Measurements from ENCODE around the gene TEX19. TPM values are rescaled to one million over a fixed set of nuclear protein-coding genes. Genes with fewer than 3 reads are reported as not detected.

TEX19 gene
- total and polyA plus RNA-seq, 2 of the 4 experiments (the other 2 are of a cell fraction) = under 0.01 to 0.03 TPM

DNA sequence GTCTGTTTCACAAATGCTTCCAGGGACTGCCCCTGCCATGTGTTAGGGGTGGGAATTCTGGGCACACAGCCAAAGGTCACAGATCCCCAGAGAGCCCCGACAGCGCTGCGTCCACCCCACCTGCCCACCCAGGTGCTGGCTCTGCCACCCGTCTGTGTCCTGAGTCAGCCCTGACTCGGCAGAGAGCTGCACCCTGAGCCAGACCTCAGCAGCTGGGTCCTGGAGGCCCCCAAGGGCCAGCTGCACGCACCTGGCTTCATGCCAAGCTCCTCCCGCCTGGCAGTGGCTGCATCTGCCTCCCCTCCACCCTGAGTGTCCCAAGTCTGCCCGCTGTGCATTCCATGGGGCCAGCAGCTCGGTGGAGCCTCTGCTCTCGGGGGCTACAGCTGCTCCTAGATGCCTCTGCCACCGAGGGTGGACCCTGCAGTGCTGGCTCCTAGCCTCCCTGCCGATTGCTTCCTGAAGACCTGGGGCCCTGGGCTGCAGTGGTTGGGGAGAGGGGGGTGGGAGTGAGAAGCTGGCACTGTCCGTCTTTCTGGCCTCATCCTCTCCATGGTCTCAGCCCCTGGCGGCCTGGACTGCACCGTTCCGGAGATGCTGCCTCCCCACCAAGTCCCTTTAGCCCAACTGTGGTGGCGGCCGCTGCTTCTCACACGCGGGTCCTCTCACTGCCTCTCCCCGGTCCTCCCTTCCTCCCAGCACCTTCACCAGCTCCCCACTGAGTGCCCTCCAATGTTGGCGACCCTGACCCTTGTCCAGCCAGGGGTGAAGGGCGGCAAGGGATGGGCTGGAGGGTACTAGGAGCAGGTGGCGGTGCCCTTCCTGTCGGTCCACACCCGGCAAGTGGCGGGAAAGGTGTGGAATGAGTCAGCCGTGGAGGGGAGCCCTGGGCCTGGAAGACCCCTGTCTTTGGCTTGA is 28.5 kb upstream of the TEX19 start (continued):
- TF ChIP-seq MAFK (IDR thresholded peaks at IDR 0.05; ENCODE audit: low read depth, low read length) = no peak
- TF ChIP-seq CEBPB (IDR thresholded peaks at IDR 0.05; ENCODE audit: low read depth, low read length) = no peak

DNA sequence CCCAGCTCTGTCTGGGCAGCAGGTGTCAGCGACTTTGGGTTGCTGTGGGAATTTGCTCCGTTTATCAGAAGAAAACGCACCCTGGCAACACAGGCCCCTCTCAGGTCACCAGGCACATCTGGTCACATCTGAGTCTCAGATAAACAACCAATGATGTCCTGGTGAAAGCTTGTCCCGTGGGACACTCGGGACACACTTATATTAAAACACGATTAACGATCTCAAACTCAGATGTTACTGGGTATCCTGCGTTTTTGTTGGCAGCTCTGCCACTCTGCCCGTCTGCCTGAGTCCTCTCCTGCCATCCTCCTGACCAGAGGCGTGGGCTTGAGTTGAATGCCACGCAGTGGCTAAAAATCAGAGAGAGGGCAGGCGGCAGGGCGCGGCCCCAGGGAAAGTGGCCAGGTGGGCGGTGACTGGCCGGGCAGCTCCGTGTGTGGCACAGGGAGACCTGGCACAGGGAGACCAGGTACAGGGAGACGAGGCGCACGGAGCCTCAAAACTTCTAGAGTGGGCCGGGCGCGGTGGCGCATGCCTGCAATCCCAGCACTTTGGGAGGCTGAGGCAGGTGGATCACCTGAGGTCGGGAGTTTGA is 27.6 kb upstream of the TEX19 start:
- Histone ChIP-seq H3K4me1 (ENCODE audit: control insufficient read depth, insufficient read depth, low read length) (peaks cover 24% of the 10 kb centered on the region), H4K91ac (ENCODE audit: insufficient read depth, low read depth, low read length) (no peak overlapping the region), H2BK15ac (ENCODE audit: low read depth, low read length) (no peak overlapping the region), H2AK9ac (replicated peaks; ENCODE audit: low read depth, low read length, poor library complexity) (no peak overlapping the region), H2BK20ac (ENCODE audit: low read depth, low read length) (no peak overlapping the region), H4K8ac (ENCODE audit: low read depth in 2 of 2, low read length in 2 of 2) (no peak overlapping the region), H3K36me3 (ENCODE audit: control insufficient read depth, insufficient read depth, low read length) (no peaks in the 10 kb centered on the region), H3K56ac (ENCODE audit: extremely low read depth, insufficient read depth, low read length) (no peak overlapping the region), H3K4me2 (ENCODE audit: low read depth, low read length) (no peak overlapping the region), H2AFZ (replicated peaks; ENCODE audit: low read length, poor library complexity) (no peak overlapping the region), H2BK120ac (ENCODE audit: low read depth, low read length) (no peak overlapping the region), H3K23ac (ENCODE audit: low read depth, low read length) (no peak overlapping the region), H3K79me1 (ENCODE audit: low read depth in 1 of 2, low read length in 2 of 2) (0 out of 4 replicates have a peak, but pooled peaks cover 0 to 3% of the 10 kb centered on the region in 2 experiments), H2BK5ac (ENCODE audit: low read depth, low read length, poor library complexity, severe bottlenecking) (no peak overlapping the region), H3K9ac (ENCODE audit: low read depth, low read length) (no peak overlapping the region), H3K27ac (ENCODE audit: insufficient read depth, low read length) (no peak overlapping the region), H3K4ac (ENCODE audit: low read depth, low read length) (no peak overlapping the region), H3K4me3 (ENCODE audit: insufficient read depth, low read depth, low read length) (no peak overlapping the region), H3K9me1 (ENCODE audit: insufficient read depth, low read length) (no peaks in the 10 kb centered on the region), H3K14ac (replicated peaks; ENCODE audit: low read depth, low read length) (no peak overlapping the region), H3K9me3 (ENCODE audit: control insufficient read depth, insufficient read depth, low read length) (no peaks in the 10 kb centered on the region), H2AK5ac (ENCODE audit: low read depth, low read length) (no peak overlapping the region), H3K18ac (ENCODE audit: low read depth, low read length) (no peak overlapping the region), H3K27me3 (ENCODE audit: control insufficient read depth, insufficient read depth, low read length) (peaks cover 10% of the 10 kb centered on the region), H4K5ac (ENCODE audit: low read depth, low read length) (no peak overlapping the region), H4K20me1 (ENCODE audit: insufficient read depth, low read length) (no peaks in the 10 kb centered on the region)
- BruUV-seq (replicated peaks) = no TSS peak
- WGBS, 2 experiments (ENCODE audit: extremely low coverage in 2 of 2, insufficient read length in 1 of 2) = 95% methylated on average over 16 of the region's 25 CpGs; no CpG with 5 or more reads in 1 of the 2 experiments
- dilution Hi-C loops (cut with HindIII; ENCODE audit: low sequenced_read_pairs, unreplicated experiment) (no loop called here), intact Hi-C loops (cut with micrococcal nuclease) (no loop called here), in situ Hi-C loops (cut with MboI; ENCODE audit: low sequenced_read_pairs) (no loop called here)
- ChIA-PET POLR2A (ENCODE audit: unreplicated experiment) (no interaction called here), CTCF (no interaction called here)
- no peak for ATAC-seq (ENCODE audit: low read depth)
- TF ChIP-seq RFX5 (IDR thresholded peaks at IDR 0.05; ENCODE audit: low read depth, low read length) (no peak), NFE2L2 (IDR thresholded peaks at IDR 0.05; ENCODE audit: low read depth, low read length) (no peak), CEBPB (IDR thresholded peaks at IDR 0.05; ENCODE audit: low read depth, low read length) (no peak), RAD21 (IDR thresholded peaks at IDR 0.05; ENCODE audit: low read length) (no peak)
- DNase-seq = no peak

Data from IMR-90 (cell line).